ENCODE measurements around the gene RPS4Y2. TPM values are rescaled to one million over a fixed set of nuclear protein-coding genes. Genes with fewer than 3 reads are reported as not detected.

The RPS4Y2 gene
- polyA plus RNA-seq, 1 of the 3 experiments (the other 2 are of a cell fraction): not detected

GRCh38 chrY:20780104-20780654, 24.3 kb downstream of the RPS4Y2 start:
- no CpG with 5 or more reads among the region's 3 CpGs for WGBS (ENCODE audit: low lambda C conversion rate)
- DNase-seq: no peak
- CTCF ChIA-PET: no interaction called here

GRCh38 chrY:20780776-20781175, 24.9 kb downstream of the RPS4Y2 start:
- TF ChIP-seq NFIC (IDR thresholded peaks at IDR 0.05; ENCODE audit: borderline replicate concordance) (no peak), TEAD4 (IDR thresholded peaks at IDR 0.05; ENCODE audit: borderline replicate concordance, insufficient read depth) (no peak), SMC3 (IDR thresholded peaks at IDR 0.05; ENCODE audit: low read depth, low read length) (no peak), MEF2A (IDR thresholded peaks at IDR 0.05; ENCODE audit: borderline replicate concordance, low read depth) (no peak)

More at GRCh38 chrY:20780104-20780654, 24.3 kb downstream of the RPS4Y2 start:
- Histone ChIP-seq H3K9me2 (no peaks in the 10 kb centered on the region), H3K36me3 (replicated peaks in 1 of 2; ENCODE audit: control insufficient read depth in 1 of 2, insufficient read depth in 2 of 2, low read length in 1 of 2) (no peaks in the 10 kb centered on the region), H3F3A (replicated peaks; ENCODE audit: insufficient read depth) (no peaks in the 10 kb centered on the region), H3K27me3 (ENCODE audit: insufficient read depth) (no peaks in the 10 kb centered on the region), H3K4me2 (no peak overlapping the region), H3K4me3 (ENCODE audit: low read depth in 2 of 2, low read length in 1 of 2) (no peak overlapping the region), H3K79me2 (ENCODE audit: insufficient read depth) (no peaks in the 10 kb centered on the region), H3K27ac (ENCODE audit: low read depth in 2 of 2, low read length in 1 of 2) (no peak overlapping the region), H4K20me1 (ENCODE audit: insufficient read depth) (no peaks in the 10 kb centered on the region), H2AFZ (ENCODE audit: low read depth) (no peak overlapping the region), H3K4me1 (ENCODE audit: control insufficient read depth in 1 of 2, insufficient read depth in 2 of 2, low read depth in 1 of 2, low read length in 1 of 2) (no peaks in the 10 kb centered on the region), H3K9me3 (no peaks in the 10 kb centered on the region), H3K9ac (no peak overlapping the region)
- POLR2A ChIA-PET: no interaction called here
- TF ChIP-seq USF1 (IDR thresholded peaks at IDR 0.05; ENCODE audit: borderline replicate concordance, low read depth): no peak
- TF ChIP-seq JUND (IDR thresholded peaks at IDR 0.05): no peak
- no peak for TF ChIP-seq GABPA (IDR thresholded peaks at IDR 0.05; ENCODE audit: low read depth)
- no peak for TF ChIP-seq RXRA (IDR thresholded peaks at IDR 0.05; ENCODE audit: borderline replicate concordance, low read depth)

GRCh38 chrY:20781408-20781807, 25.5 kb downstream of the RPS4Y2 start:
- H2AFZ ChIP-seq (ENCODE audit: low read depth): no peak overlapping the region

More at GRCh38 chrY:20780776-20781175, 24.9 kb downstream of the RPS4Y2 start:
- POLR2A ChIA-PET: no interaction called here
- Histone ChIP-seq H3F3A (replicated peaks; ENCODE audit: insufficient read depth) (no peaks in the 10 kb centered on the region), H3K4me3 (ENCODE audit: low read depth in 2 of 2, low read length in 1 of 2) (no peak overlapping the region), H2AFZ (ENCODE audit: low read depth) (no peak overlapping the region), H3K4me2 (no peak overlapping the region), H4K20me1 (ENCODE audit: insufficient read depth) (no peaks in the 10 kb centered on the region), H3K9ac (no peak overlapping the region), H3K27ac (ENCODE audit: low read depth in 2 of 2, low read length in 1 of 2) (no peak overlapping the region), H3K9me2 (no peaks in the 10 kb centered on the region), H3K9me3 (no peaks in the 10 kb centered on the region), H3K36me3 (replicated peaks in 1 of 2; ENCODE audit: control insufficient read depth in 1 of 2, insufficient read depth in 2 of 2, low read length in 1 of 2) (no peaks in the 10 kb centered on the region), H3K79me2 (ENCODE audit: insufficient read depth) (no peaks in the 10 kb centered on the region), H3K4me1 (ENCODE audit: control insufficient read depth in 1 of 2, insufficient read depth in 2 of 2, low read depth in 1 of 2, low read length in 1 of 2) (no peaks in the 10 kb centered on the region), H3K27me3 (ENCODE audit: insufficient read depth) (no peaks in the 10 kb centered on the region)
- no peak for DNase-seq
- CTCF ChIA-PET: no interaction called here
- WGBS (ENCODE audit: low lambda C conversion rate): no CpG with 5 or more reads among the region's 2 CpGs

More at GRCh38 chrY:20781408-20781807, 25.5 kb downstream of the RPS4Y2 start:
- H3K27me3 ChIP-seq (ENCODE audit: insufficient read depth): no peaks in the 10 kb centered on the region
- no peak for TF ChIP-seq MEF2A (IDR thresholded peaks at IDR 0.05; ENCODE audit: borderline replicate concordance, low read depth)
- no peak for TF ChIP-seq IRF3 (IDR thresholded peaks at IDR 0.05; ENCODE audit: low read depth, low read length)
- no peak for TF ChIP-seq CHD2 (IDR thresholded peaks at IDR 0.05; ENCODE audit: low read length, partially characterized antibody)
- no peak for TF ChIP-seq REST (IDR thresholded peaks at IDR 0.05; ENCODE audit: low read depth, low read length)
- no peak for TF ChIP-seq NRF1 (IDR thresholded peaks at IDR 0.05; ENCODE audit: low read depth, low read length)
- no peak overlapping the region for H3K27ac ChIP-seq (ENCODE audit: low read depth in 2 of 2, low read length in 1 of 2)
- H3K9me3 ChIP-seq: no peaks in the 10 kb centered on the region
- no peaks in the 10 kb centered on the region for H4K20me1 ChIP-seq (ENCODE audit: insufficient read depth)
- CTCF ChIA-PET: no interaction called here
- no peak for DNase-seq
- no peak overlapping the region for H3K9ac ChIP-seq
- H3K36me3 ChIP-seq (replicated peaks in 1 of 2; ENCODE audit: control insufficient read depth in 1 of 2, insufficient read depth in 2 of 2, low read length in 1 of 2): no peaks in the 10 kb centered on the region
- POLR2A ChIA-PET: no interaction called here
- no peaks in the 10 kb centered on the region for H3K4me1 ChIP-seq (ENCODE audit: control insufficient read depth in 1 of 2, insufficient read depth in 2 of 2, low read depth in 1 of 2, low read length in 1 of 2)
- H3K4me2 ChIP-seq: no peak overlapping the region
- H3K9me2 ChIP-seq: no peaks in the 10 kb centered on the region
- WGBS (ENCODE audit: low lambda C conversion rate): 32% methylated on average over 3 of the region's 4 CpGs
- H3F3A ChIP-seq (replicated peaks; ENCODE audit: insufficient read depth): no peaks in the 10 kb centered on the region
- H3K4me3 ChIP-seq (ENCODE audit: low read depth in 2 of 2, low read length in 1 of 2): no peak overlapping the region
- H3K79me2 ChIP-seq (ENCODE audit: insufficient read depth): no peaks in the 10 kb centered on the region

All from SK-N-SH (cell line).